GM19240 (cell line): ENCODE measurements around the gene APEH.
A peak's percentile ranks its signal among the peaks of the same experiment; 100 is the strongest.

Experiments used
- DNase-seq: peaks from one replicate; pipeline ENCODE4 v3.0.0; 2011; ENCODE audit warnings: low spot score; ENCODE audit not compliant: insufficient read length

Gene APEH

GRCh38 chr3:49673715-49674496 is at the start of gene APEH:
Gene APEH (plus strand): TSS chr3:49674351. CDS start chr3:49674402, 51 bp downstream.
- DNase-seq: peak; percentile 95

GRCh38 chr3:49625071-49625470 is 49.1 kb upstream of the APEH start:
- DNase-seq: no peak

- DNase-seq: no peak
Observed at GRCh38 chr3:49626101-49626581, 48.0 kb upstream of the APEH start.

GRCh38 chr3:49626796-49627195 is 47.4 kb upstream of the APEH start:
- DNase-seq: no peak

GRCh38 chr3:49627634-49628033 is 46.5 kb upstream of the APEH start:
- no peak for DNase-seq

- no peak for DNase-seq
Observed at GRCh38 chr3:49628249-49628648, 45.9 kb upstream of the APEH start.

GRCh38 chr3:49629451-49629850 is 44.7 kb upstream of the APEH start:
- DNase-seq: no peak

- DNase-seq: no peak
Observed at GRCh38 chr3:49629866-49630265, 44.3 kb upstream of the APEH start.

- DNase-seq: no peak
Observed at GRCh38 chr3:49630784-49631183, 43.4 kb upstream of the APEH start.

- DNase-seq: no peak
Observed at GRCh38 chr3:49634736-49635135, 39.4 kb upstream of the APEH start.

- no peak for DNase-seq
Observed at GRCh38 chr3:49636883-49637609, 37.1 kb upstream of the APEH start.

- no peak for DNase-seq
Observed at GRCh38 chr3:49638445-49638844, 35.7 kb upstream of the APEH start.

- no peak for DNase-seq
Observed at GRCh38 chr3:49639551-49639950, 34.6 kb upstream of the APEH start.

- DNase-seq: no peak
Observed at GRCh38 chr3:49641292-49641691, 32.9 kb upstream of the APEH start.

- no peak for DNase-seq
Observed at GRCh38 chr3:49641921-49642707, 32.0 kb upstream of the APEH start.

GRCh38 chr3:49642708-49643145 is 31.4 kb upstream of the APEH start:
- no peak for DNase-seq

GRCh38 chr3:49644684-49645083 is 29.5 kb upstream of the APEH start:
- DNase-seq: no peak

- DNase-seq: no peak
Observed at GRCh38 chr3:49646236-49646635, 27.9 kb upstream of the APEH start.

GRCh38 chr3:49647741-49648140 is 26.4 kb upstream of the APEH start:
- no peak for DNase-seq

- no peak for DNase-seq
Observed at GRCh38 chr3:49648354-49649019, 25.7 kb upstream of the APEH start.

- no peak for DNase-seq
Observed at GRCh38 chr3:49649576-49649975, 24.6 kb upstream of the APEH start.
